NCI-H2081 (cell line): ENCODE measurements around the gene COL4A1.

Source experiments
- DNase-seq, 2 experiments: peaks; one replicate each; lab custom pipeline; 2025; lab: John Stamatoyannopoulos, UW

COL4A1 gene

GRCh38 chr13:110341445-110342244 is 34.7 kb upstream of the COL4A1 start:
- peak; percentile 32 to 71 for DNase-seq

- DNase-seq, result no peak
Measured at GRCh38 chr13:110340812-110341444, 34.0 kb upstream of the COL4A1 start.

- DNase-seq, result no peak
Measured at GRCh38 chr13:110339975-110340550, 33.1 kb upstream of the COL4A1 start.

- DNase-seq, result no peak
Measured at GRCh38 chr13:110339263-110339662, 32.3 kb upstream of the COL4A1 start.

GRCh38 chr13:110338441-110339101 is 31.6 kb upstream of the COL4A1 start:
- no peak for DNase-seq

- no peak for DNase-seq
Measured at GRCh38 chr13:110337247-110337646, 30.3 kb upstream of the COL4A1 start.

GRCh38 chr13:110336681-110337080 is 29.7 kb upstream of the COL4A1 start:
- DNase-seq, result no peak

- DNase-seq, result no peak
Measured at GRCh38 chr13:110336108-110336507, 29.2 kb upstream of the COL4A1 start.

- no peak for DNase-seq
Measured at GRCh38 chr13:110334841-110335490, 28.0 kb upstream of the COL4A1 start.

- DNase-seq, result no peak
Measured at GRCh38 chr13:110334256-110334655, 27.3 kb upstream of the COL4A1 start.

- no peak for DNase-seq
Measured at GRCh38 chr13:110333837-110334236, 26.9 kb upstream of the COL4A1 start.

GRCh38 chr13:110332750-110333149 is 25.8 kb upstream of the COL4A1 start:
- no peak for DNase-seq

GRCh38 chr13:110331362-110331761 is 24.4 kb upstream of the COL4A1 start:
- DNase-seq, result no peak

GRCh38 chr13:110330491-110331011 is 23.6 kb upstream of the COL4A1 start:
- DNase-seq, result no peak

GRCh38 chr13:110329798-110330461 is 23.0 kb upstream of the COL4A1 start:
- DNase-seq, result no peak

- no peak for DNase-seq
Measured at GRCh38 chr13:110329258-110329657, 22.3 kb upstream of the COL4A1 start.

- DNase-seq, result no peak
Measured at GRCh38 chr13:110328573-110328972, 21.6 kb upstream of the COL4A1 start.

- DNase-seq, result no peak
Measured at GRCh38 chr13:110327051-110327721, 20.2 kb upstream of the COL4A1 start.

- no peak for DNase-seq
Measured at GRCh38 chr13:110326263-110326904, 19.4 kb upstream of the COL4A1 start.

- no peak for DNase-seq
Measured at GRCh38 chr13:110324026-110324749, 17.2 kb upstream of the COL4A1 start.
